Measurements from ENCODE around the gene ARNT2.

DNA sequence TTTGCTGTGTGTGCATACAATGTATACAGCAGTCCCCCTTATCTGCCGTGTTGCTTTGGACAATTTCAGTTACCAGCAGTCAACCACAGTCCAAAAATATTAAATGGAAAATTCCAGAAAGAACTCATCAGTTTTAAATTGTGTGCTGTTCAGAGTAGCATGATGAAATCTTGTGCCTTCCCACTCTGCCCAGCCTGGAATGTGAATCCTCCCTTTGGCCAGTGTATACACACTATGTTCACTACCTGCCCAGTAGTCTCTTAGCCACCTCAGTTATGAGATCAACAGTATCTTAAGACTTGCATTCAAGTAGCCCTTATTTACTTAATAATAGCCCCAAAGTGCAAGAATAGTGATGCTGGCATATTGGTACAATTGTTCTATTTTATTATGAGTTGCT is 157.3 kb downstream of the ARNT2 start:
- no peak for TF ChIP-seq CTCF (IDR thresholded peaks at IDR 0.05)
- no peak for TF ChIP-seq ATF1 (CRISPR knock-in tag; IDR thresholded peaks at IDR 0.05)
- TF ChIP-seq, protein P1, sequence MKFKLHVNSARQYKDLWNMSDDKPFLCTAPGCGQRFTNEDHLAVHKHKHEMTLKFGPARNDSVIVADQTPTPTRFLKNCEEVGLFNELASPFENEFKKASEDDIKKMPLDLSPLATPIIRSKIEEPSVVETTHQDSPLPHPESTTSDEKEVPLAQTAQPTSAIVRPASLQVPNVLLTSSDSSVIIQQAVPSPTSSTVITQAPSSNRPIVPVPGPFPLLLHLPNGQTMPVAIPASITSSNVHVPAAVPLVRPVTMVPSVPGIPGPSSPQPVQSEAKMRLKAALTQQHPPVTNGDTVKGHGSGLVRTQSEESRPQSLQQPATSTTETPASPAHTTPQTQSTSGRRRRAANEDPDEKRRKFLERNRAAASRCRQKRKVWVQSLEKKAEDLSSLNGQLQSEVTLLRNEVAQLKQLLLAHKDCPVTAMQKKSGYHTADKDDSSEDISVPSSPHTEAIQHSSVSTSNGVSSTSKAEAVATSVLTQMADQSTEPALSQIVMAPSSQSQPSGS (CRISPR knock-in tag; IDR thresholded peaks at IDR 0.05; ENCODE audit: borderline replicate concordance, low read depth): no peak
- TF ChIP-seq NFYB (CRISPR knock-in tag; conservative IDR thresholded peaks at IDR 0.05; ENCODE audit: low read depth): no peak
- no peak for TF ChIP-seq AFF4 (CRISPR knock-in tag; IDR thresholded peaks at IDR 0.05; ENCODE audit: borderline replicate concordance)
- TF ChIP-seq ZSCAN18 (CRISPR knock-in tag; IDR thresholded peaks at IDR 0.05): no peak
- TF ChIP-seq NR2C2 (CRISPR knock-in tag; IDR thresholded peaks at IDR 0.05): no peak
- TF ChIP-seq NFE2L1 (CRISPR knock-in tag; IDR thresholded peaks at IDR 0.05): no peak
- TF ChIP-seq ZMAT4 (CRISPR knock-in tag; IDR thresholded peaks at IDR 0.05): no peak
- no peak for TF ChIP-seq E2F1 (CRISPR knock-in tag; IDR thresholded peaks at IDR 0.05)
- TF ChIP-seq SOX15 (CRISPR knock-in tag; IDR thresholded peaks at IDR 0.05): no peak
- no peak for TF ChIP-seq STAT6 (CRISPR knock-in tag; conservative IDR thresholded peaks at IDR 0.05; ENCODE audit: low read depth)
- TF ChIP-seq, protein P2, sequence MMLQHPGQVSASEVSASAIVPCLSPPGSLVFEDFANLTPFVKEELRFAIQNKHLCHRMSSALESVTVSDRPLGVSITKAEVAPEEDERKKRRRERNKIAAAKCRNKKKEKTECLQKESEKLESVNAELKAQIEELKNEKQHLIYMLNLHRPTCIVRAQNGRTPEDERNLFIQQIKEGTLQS (CRISPR knock-in tag; conservative IDR thresholded peaks at IDR 0.05): no peak
- TF ChIP-seq TEAD4 (CRISPR knock-in tag; IDR thresholded peaks at IDR 0.05): no peak
